ENCODE measurements around the gene CMIP. TPM values are rescaled to one million over a fixed set of nuclear protein-coding genes. Genes with fewer than 3 reads are reported as not detected.

Gene CMIP
- total RNA-seq, 1 donor from 2014 or later: 27.7 TPM

- H3K27me3 ChIP-seq (ENCODE audit: control insufficient read depth, insufficient read depth, low read length): no peaks in the 10 kb centered on the region
- no peak for DNase-seq (ENCODE audit: low read depth)
- H3K4me3 ChIP-seq (ENCODE audit: low read depth, low read length): no peak overlapping the region
- TF ChIP-seq CTCF (IDR thresholded peaks at IDR 0.05; ENCODE audit: insufficient read depth, low read length, poor library complexity, severe bottlenecking): no peak
- no peaks in the 10 kb centered on the region for H3K36me3 ChIP-seq (ENCODE audit: control insufficient read depth, insufficient read depth, low read length)
Measured at GRCh38 chr16:81620796-81621195, 176.2 kb downstream of the CMIP start.

- TF ChIP-seq CTCF (IDR thresholded peaks at IDR 0.05; ENCODE audit: insufficient read depth, low read length, poor library complexity, severe bottlenecking): no peak
- H3K4me3 ChIP-seq (ENCODE audit: low read depth, low read length): no peak overlapping the region
- DNase-seq (ENCODE audit: low read depth): no peak
Measured at GRCh38 chr16:81621496-81621895, 176.9 kb downstream of the CMIP start.

GRCh38 chr16:81623365-81624102, 178.9 kb downstream of the CMIP start:
- Histone ChIP-seq H3K36me3 (ENCODE audit: control insufficient read depth, insufficient read depth, low read length) (no peaks in the 10 kb centered on the region), H3K4me3 (ENCODE audit: low read depth, low read length) (no peak overlapping the region), H3K27me3 (ENCODE audit: control insufficient read depth, insufficient read depth, low read length) (no peaks in the 10 kb centered on the region)
- no peak for DNase-seq (ENCODE audit: low read depth)
- peak; percentile 48 for TF ChIP-seq CTCF (IDR thresholded peaks at IDR 0.05; ENCODE audit: insufficient read depth, low read length, poor library complexity, severe bottlenecking)

More at GRCh38 chr16:81621496-81621895, 176.9 kb downstream of the CMIP start:
- Histone ChIP-seq H3K36me3 (ENCODE audit: control insufficient read depth, insufficient read depth, low read length) (no peaks in the 10 kb centered on the region), H3K27me3 (ENCODE audit: control insufficient read depth, insufficient read depth, low read length) (no peaks in the 10 kb centered on the region)

GRCh38 chr16:81624403-81624759, 179.8 kb downstream of the CMIP start:
- H3K27me3 ChIP-seq (ENCODE audit: control insufficient read depth, insufficient read depth, low read length): no peaks in the 10 kb centered on the region
- H3K36me3 ChIP-seq (ENCODE audit: control insufficient read depth, insufficient read depth, low read length): no peaks in the 10 kb centered on the region
- H3K4me3 ChIP-seq (ENCODE audit: low read depth, low read length): no peak overlapping the region
- no peak for DNase-seq (ENCODE audit: low read depth)
- no peak for TF ChIP-seq CTCF (IDR thresholded peaks at IDR 0.05; ENCODE audit: insufficient read depth, low read length, poor library complexity, severe bottlenecking)

- DNase-seq (ENCODE audit: low read depth): no peak
- no peak overlapping the region for H3K4me3 ChIP-seq (ENCODE audit: low read depth, low read length)
- no peaks in the 10 kb centered on the region for H3K36me3 ChIP-seq (ENCODE audit: control insufficient read depth, insufficient read depth, low read length)
- no peak for TF ChIP-seq CTCF (IDR thresholded peaks at IDR 0.05; ENCODE audit: insufficient read depth, low read length, poor library complexity, severe bottlenecking)
- no peaks in the 10 kb centered on the region for H3K27me3 ChIP-seq (ENCODE audit: control insufficient read depth, insufficient read depth, low read length)
Measured at GRCh38 chr16:81624760-81625543, 180.3 kb downstream of the CMIP start.
